SK-N-MC (cell line): ENCODE results near the gene VKORC1L1.
"Not testable (repeated sequence)": the region's sequence is repeated elsewhere in the genome, so short reads cannot be mapped to it uniquely, and the experiment has no call there.

ENCODE experiments used
- DNase-seq: peaks from one replicate; pipeline ENCODE4 v3.0.0-alpha.2; 2011; ENCODE audit warnings: low read depth, low spot score
- H3K27ac ChIP-seq: fragments of 200-600 bp; sonication (generic); 2 replicates; pipeline ENCODE4 v1.5.1; 2016; ENCODE audit warnings: mixed run types
- H3K36me3 ChIP-seq: fragments of 200-600 bp; sonication (generic); 2 replicates; pipeline ENCODE4 v1.6.1; 2017; ENCODE audit warnings: antibody characterized with exemption, low read length, mixed read lengths; ENCODE audit not compliant: insufficient read depth
- H3K4me3 ChIP-seq: fragments of 200-600 bp; sonication (generic); 2 replicates; pipeline ENCODE4 v1.5.1; 2016
- H3K9ac ChIP-seq: fragments of 200-600 bp; sonication (generic); 2 replicates; pipeline ENCODE4 v1.8.0; 2017; ENCODE audit warnings: mixed run types, mixed read lengths; ENCODE audit not compliant: insufficient read length
- H3K9me3 ChIP-seq: fragments of 200-600 bp; sonication (generic); 2 replicates; pipeline ENCODE4 v1.6.1; 2017; ENCODE audit warnings: low read depth, mild to moderate bottlenecking, antibody characterized with exemption, low read length, moderate library complexity, mixed read lengths
- EZH2 ChIP-seq: fragments of 200-600 bp; sonication (generic); IDR thresholded peaks from one replicate; pipeline ENCODE4 v1.6.1; 2017; ENCODE audit warnings: antibody characterized with exemption
- FOXP2 ChIP-seq: optimal IDR thresholded peaks from 2 replicates; pipeline ENCODE3; 2011; ENCODE audit warnings: mild to moderate bottlenecking, moderate library complexity; ENCODE audit not compliant: insufficient read depth; ENCODE audit errors: extremely low read length, control extremely low read depth
- POLR2AphosphoS5 ChIP-seq: IDR thresholded peaks from 2 replicates; pipeline ENCODE4 v1.6.1; 2012; ENCODE audit warnings: mild to moderate bottlenecking, low read depth, low read length, borderline replicate concordance

VKORC1L1 gene

GRCh38 chr7:65892161-65892560, 19.3 kb downstream of the VKORC1L1 start:
- Histone ChIP-seq H3K36me3 (peaks cover 18% of the 10 kb centered on the region), H3K9me3 (no peaks in the 10 kb centered on the region), H3K27ac (no peak overlapping the region), H3K4me3 (no peak overlapping the region), H3K9ac (no peak overlapping the region)
- DNase-seq = no peak
- TF ChIP-seq FOXP2 (no peak), POLR2AphosphoS5 (no peak), EZH2 (no peak)

GRCh38 chr7:65892835-65893234, 20.0 kb downstream of the VKORC1L1 start:
- H3K27ac ChIP-seq = no peak overlapping the region
- DNase-seq = no peak
- no peak overlapping the region for H3K9ac ChIP-seq
- H3K9me3 ChIP-seq = no peaks in the 10 kb centered on the region
- no peak overlapping the region for H3K4me3 ChIP-seq
- TF ChIP-seq POLR2AphosphoS5 = no peak
- no peak for TF ChIP-seq FOXP2
- TF ChIP-seq EZH2 = no peak
- peaks cover 18% of the 10 kb centered on the region for H3K36me3 ChIP-seq

GRCh38 chr7:65896279-65896870, 23.5 kb downstream of the VKORC1L1 start:
- Histone ChIP-seq H3K27ac (no peak overlapping the region), H3K36me3 (peaks cover 24% of the 10 kb centered on the region), H3K9me3 (no peaks in the 10 kb centered on the region), H3K9ac (no peak overlapping the region), H3K4me3 (no peak overlapping the region)
- DNase-seq = no peak
- TF ChIP-seq FOXP2 (no peak), POLR2AphosphoS5 (no peak), EZH2 (no peak)

GRCh38 chr7:65897289-65897688, 24.4 kb downstream of the VKORC1L1 start:
- not testable (repeated sequence) for H3K9ac ChIP-seq, DNase-seq, H3K9me3 ChIP-seq, H3K4me3 ChIP-seq, H3K27ac ChIP-seq
- H3K36me3 ChIP-seq = peaks cover 17% of the 10 kb centered on the region

- H3K9ac ChIP-seq, DNase-seq, H3K27ac ChIP-seq, H3K9me3 ChIP-seq, H3K4me3 ChIP-seq: not testable (repeated sequence)
- H3K36me3 ChIP-seq = peaks cover 17% of the 10 kb centered on the region
Observed at GRCh38 chr7:65898677-65899447, 26.0 kb downstream of the VKORC1L1 start.

- no peak for DNase-seq
- Histone ChIP-seq H3K9ac (no peak overlapping the region), H3K9me3 (no peaks in the 10 kb centered on the region), H3K36me3 (peaks cover 22% of the 10 kb centered on the region), H3K27ac (no peak overlapping the region), H3K4me3 (no peak overlapping the region)
- no peak for TF ChIP-seq POLR2AphosphoS5
- TF ChIP-seq EZH2 = no peak
- no peak for TF ChIP-seq FOXP2
Observed at GRCh38 chr7:65902306-65902705, 29.4 kb downstream of the VKORC1L1 start.

- H3K9me3 ChIP-seq = no peaks in the 10 kb centered on the region
- H3K36me3 ChIP-seq = peaks cover 7% of the 10 kb centered on the region
- H3K27ac ChIP-seq = no peak overlapping the region
- no peak overlapping the region for H3K9ac ChIP-seq
- no peak overlapping the region for H3K4me3 ChIP-seq
- DNase-seq = no peak
- TF ChIP-seq FOXP2 (no peak), EZH2 (no peak), POLR2AphosphoS5 (no peak)
Observed at GRCh38 chr7:65907501-65908198, 34.8 kb downstream of the VKORC1L1 start.

GRCh38 chr7:65910237-65910636, 37.4 kb downstream of the VKORC1L1 start:
- TF ChIP-seq FOXP2 = no peak
- TF ChIP-seq POLR2AphosphoS5 = no peak
- no peak for TF ChIP-seq EZH2
- Histone ChIP-seq H3K27ac (no peak overlapping the region), H3K4me3 (no peak overlapping the region), H3K9ac (no peak overlapping the region), H3K36me3 (no peaks in the 10 kb centered on the region; the same call in 1 of the 2 replicates), H3K9me3 (no peaks in the 10 kb centered on the region)
- no peak for DNase-seq
